ENCODE data around the gene CYSTM1. TPM values are rescaled to one million over a fixed set of nuclear protein-coding genes. Genes with fewer than 3 reads are reported as not detected.

The CYSTM1 gene
- total and polyA plus RNA-seq, 2 of the 8 experiments (the other 6 are each of a cell fraction or from before 2014, with no cell fraction given): 25.0 to 47.8 TPM

- TF ChIP-seq BRCA1 (IDR thresholded peaks at IDR 0.05; ENCODE audit: low read depth, low read length): no peak
- TF ChIP-seq RNF2 (IDR thresholded peaks at IDR 0.05; ENCODE audit: borderline replicate concordance, low read depth, low read length, missing control alignments, poor library complexity, severe bottlenecking): no peak
- TF ChIP-seq PHF8 (conservative IDR thresholded peaks at IDR 0.05; ENCODE audit: low read depth, low read length): no peak
These were observed 33.7 kb upstream of the CYSTM1 start (continued) for GRCh38 chr5:140141241-140141640.

All from H1 (cell line).